Ishikawa (cell line): ENCODE data around the gene FOXL2.

ENCODE experiments used
- CEBPB ChIP-seq: IDR thresholded peaks from 2 replicates; pipeline ENCODE4 v1.6.1; 2012
- CREB1 ChIP-seq: IDR thresholded peaks from 2 replicates; pipeline ENCODE4 v1.6.1; 2012; ENCODE audit warnings: low read depth
- EP300 ChIP-seq: IDR thresholded peaks from 2 replicates; pipeline ENCODE4 v1.6.1; 2012; ENCODE audit warnings: borderline replicate concordance
- TAF1 ChIP-seq: IDR thresholded peaks from 2 replicates; pipeline ENCODE4 v1.6.1; 2012; ENCODE audit warnings: low read depth, mild to moderate bottlenecking
- TCF12 ChIP-seq: IDR thresholded peaks from 2 replicates; pipeline ENCODE4 v1.6.1; 2012; ENCODE audit warnings: low read depth
- YY1 ChIP-seq: IDR thresholded peaks from 2 replicates; pipeline ENCODE4 v1.6.1; 2012; ENCODE audit warnings: low read depth
- TF ChIP-seq, protein P1 (sequence below): IDR thresholded peaks from 2 replicates; pipeline ENCODE4 v1.6.1; 2012; ENCODE audit warnings: low read depth, mild to moderate bottlenecking
- TF ChIP-seq, protein P2 (sequence below): IDR thresholded peaks from 2 replicates; pipeline ENCODE4 v1.6.1; 2012

DNA sequence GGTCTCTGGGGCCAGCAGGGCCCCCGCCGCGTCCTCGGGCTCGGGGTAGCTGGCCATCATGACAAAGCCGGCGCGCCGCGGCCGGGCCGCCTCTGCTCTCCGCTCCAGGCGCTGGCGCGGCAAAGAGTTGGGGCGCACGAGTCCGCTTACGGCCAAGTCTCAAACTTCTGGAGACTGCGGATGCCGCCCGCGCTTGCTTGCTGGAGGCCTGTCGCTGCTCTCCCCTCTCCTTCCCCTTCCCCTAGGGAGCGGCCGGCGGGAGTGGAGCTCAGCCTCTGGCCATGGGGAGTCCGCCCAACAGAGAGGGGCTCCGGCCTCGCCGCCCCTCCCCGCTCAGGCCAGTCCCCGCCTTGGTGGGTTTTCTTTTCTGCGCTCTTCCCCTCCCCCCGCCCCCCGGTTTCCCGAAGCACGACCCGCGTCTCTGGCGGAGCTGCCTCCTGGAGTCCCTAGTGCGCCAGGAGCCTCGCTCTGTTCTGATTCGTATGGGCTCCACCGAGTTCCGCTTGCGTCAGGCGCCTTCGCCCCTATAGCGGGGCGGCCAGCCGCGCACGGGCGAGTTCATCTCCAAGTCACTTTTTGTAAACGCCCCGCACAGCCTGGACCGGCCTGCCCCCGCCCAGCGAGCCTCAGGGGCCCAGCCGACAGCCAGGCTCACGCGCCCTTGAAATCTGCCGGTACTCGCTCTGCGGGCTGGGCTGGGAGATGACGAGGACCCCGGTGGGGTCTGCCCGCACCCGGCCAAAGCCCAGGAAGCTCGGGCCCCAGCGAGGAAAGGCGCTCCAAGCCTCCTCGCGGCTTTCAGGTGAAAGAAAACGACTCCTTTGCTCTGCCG lies at the start of gene FOXL2, which contains the start of gene FOXL2NB:
- TF ChIP-seq, protein P1, sequence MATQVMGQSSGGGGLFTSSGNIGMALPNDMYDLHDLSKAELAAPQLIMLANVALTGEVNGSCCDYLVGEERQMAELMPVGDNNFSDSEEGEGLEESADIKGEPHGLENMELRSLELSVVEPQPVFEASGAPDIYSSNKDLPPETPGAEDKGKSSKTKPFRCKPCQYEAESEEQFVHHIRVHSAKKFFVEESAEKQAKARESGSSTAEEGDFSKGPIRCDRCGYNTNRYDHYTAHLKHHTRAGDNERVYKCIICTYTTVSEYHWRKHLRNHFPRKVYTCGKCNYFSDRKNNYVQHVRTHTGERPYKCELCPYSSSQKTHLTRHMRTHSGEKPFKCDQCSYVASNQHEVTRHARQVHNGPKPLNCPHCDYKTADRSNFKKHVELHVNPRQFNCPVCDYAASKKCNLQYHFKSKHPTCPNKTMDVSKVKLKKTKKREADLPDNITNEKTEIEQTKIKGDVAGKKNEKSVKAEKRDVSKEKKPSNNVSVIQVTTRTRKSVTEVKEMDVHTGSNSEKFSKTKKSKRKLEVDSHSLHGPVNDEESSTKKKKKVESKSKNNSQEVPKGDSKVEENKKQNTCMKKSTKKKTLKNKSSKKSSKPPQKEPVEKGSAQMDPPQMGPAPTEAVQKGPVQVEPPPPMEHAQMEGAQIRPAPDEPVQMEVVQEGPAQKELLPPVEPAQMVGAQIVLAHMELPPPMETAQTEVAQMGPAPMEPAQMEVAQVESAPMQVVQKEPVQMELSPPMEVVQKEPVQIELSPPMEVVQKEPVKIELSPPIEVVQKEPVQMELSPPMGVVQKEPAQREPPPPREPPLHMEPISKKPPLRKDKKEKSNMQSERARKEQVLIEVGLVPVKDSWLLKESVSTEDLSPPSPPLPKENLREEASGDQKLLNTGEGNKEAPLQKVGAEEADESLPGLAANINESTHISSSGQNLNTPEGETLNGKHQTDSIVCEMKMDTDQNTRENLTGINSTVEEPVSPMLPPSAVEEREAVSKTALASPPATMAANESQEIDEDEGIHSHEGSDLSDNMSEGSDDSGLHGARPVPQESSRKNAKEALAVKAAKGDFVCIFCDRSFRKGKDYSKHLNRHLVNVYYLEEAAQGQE: no peak
- TF ChIP-seq YY1 (no peak), TCF12 (no peak), EP300 (no peak), TAF1 (no peak), CEBPB (no peak), CREB1 (no peak)
- TF ChIP-seq, protein P2, sequence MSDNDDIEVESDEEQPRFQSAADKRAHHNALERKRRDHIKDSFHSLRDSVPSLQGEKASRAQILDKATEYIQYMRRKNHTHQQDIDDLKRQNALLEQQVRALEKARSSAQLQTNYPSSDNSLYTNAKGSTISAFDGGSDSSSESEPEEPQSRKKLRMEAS: no peak
